Mesothelial cell of epicardium (in vitro differentiated cells): ENCODE data around the gene C16orf78. TPM values are rescaled to one million over a fixed set of nuclear protein-coding genes. Genes with fewer than 3 reads are reported as not detected.
A peak's percentile ranks its signal among the peaks of the same experiment; 100 is the strongest.

Experiments
- DNase-seq, 2 experiments: peaks; one replicate each; pipeline ENCODE4 v3.0.0; 2021; ENCODE audit warnings: low spot score in 2 of 2; ENCODE audit not compliant: unreplicated experiment in 2 of 2
- H3K27ac Mint-ChIP-seq: 2 replicates; pipeline ENCODE4 v1.8.0; 2021; ENCODE audit warnings: mixed read lengths
- H3K27me3 Mint-ChIP-seq: 2 replicates; pipeline ENCODE4 v1.8.0; 2021; ENCODE audit warnings: low read depth, mixed read lengths
- H3K36me3 Mint-ChIP-seq: 2 replicates; pipeline ENCODE4 v1.8.0; 2021; ENCODE audit warnings: mixed read lengths
- H3K4me1 Mint-ChIP-seq: 2 replicates; pipeline ENCODE4 v1.8.0; 2021; ENCODE audit warnings: mixed read lengths
- H3K4me3 Mint-ChIP-seq: 2 replicates; pipeline ENCODE4 v1.8.0; 2021; ENCODE audit warnings: mild to moderate bottlenecking, moderate library complexity, mixed read lengths
- H3K9me3 Mint-ChIP-seq: 2 replicates; pipeline ENCODE4 v1.8.0; 2021; ENCODE audit warnings: mixed read lengths
- total RNA-seq: library from RNA; stranded (reverse); gene quantifications from 3 replicates; pipeline ENCODE4 v1.2.1, GENCODE V29; 2021
- TF ChIP-seq, protein P1 (sequence below): fragments of 200-600 bp; sonication (generic); IDR thresholded peaks from one replicate; pipeline ENCODE4 v1.5.0; 2021; ENCODE audit warnings: antibody characterized with exemption; ENCODE audit not compliant: unreplicated experiment

C16orf78 gene
- total RNA-seq, 1 donor from 2014 or later: not detected

DNA sequence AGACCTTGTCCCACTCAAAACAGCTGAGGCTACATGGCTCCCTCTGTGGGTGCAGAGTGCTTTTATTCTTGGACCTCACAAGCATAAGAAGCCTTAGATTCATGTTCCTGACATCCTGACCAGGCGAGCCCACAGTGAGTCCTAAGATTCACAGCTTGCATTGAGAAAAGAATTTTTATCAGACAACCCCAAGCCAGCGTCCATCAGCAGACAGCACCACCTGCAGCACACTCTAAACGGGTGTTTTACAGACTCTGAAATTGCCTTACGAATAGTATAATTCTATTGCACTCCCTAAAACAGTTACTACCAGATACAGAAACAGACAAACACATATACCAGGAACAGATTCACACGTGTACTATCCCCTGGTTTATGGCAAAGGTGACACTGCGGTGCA is 31.9 kb downstream of the C16orf78 start:
- no peak overlapping the region for H3K27ac Mint-ChIP-seq

DNA sequence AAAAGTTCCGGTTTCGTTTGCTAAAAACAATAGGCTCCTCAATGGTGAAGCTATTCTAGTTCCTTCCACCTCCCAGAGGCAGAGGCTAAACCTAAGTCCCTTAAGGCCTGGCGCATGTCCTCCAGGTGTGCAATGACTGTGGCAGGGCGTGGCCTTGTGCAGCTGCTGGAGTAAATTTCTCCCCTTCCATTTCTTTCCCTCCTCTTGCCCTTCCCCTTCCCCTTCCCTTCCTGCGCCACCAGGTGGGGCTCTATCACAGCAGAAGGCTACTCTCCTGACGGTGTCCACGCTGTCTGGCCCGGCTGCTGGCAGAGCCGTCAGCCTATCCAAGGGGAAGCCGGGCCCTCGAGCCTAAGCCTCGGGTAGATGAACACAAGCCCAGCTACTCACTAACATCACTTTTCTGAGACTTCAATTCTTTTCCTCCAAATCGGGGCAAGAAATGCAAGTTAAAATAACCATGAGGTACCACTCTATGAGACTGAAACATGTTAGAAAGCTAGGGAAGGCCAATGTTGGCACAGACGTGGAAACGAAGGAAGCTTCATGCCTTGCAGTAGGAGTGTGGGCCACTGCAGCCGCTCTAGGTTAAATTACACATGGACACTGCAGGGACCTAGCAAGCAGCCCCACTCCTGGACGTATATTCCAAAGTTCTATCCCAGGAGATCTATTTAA is 34.4 kb downstream of the C16orf78 start:
- H3K9me3 Mint-ChIP-seq: peaks cover 10% of the 10 kb centered on the region
- H3K27ac Mint-ChIP-seq: no peak overlapping the region
- no peaks in the 10 kb centered on the region for H3K36me3 Mint-ChIP-seq
- TF ChIP-seq, protein P1, sequence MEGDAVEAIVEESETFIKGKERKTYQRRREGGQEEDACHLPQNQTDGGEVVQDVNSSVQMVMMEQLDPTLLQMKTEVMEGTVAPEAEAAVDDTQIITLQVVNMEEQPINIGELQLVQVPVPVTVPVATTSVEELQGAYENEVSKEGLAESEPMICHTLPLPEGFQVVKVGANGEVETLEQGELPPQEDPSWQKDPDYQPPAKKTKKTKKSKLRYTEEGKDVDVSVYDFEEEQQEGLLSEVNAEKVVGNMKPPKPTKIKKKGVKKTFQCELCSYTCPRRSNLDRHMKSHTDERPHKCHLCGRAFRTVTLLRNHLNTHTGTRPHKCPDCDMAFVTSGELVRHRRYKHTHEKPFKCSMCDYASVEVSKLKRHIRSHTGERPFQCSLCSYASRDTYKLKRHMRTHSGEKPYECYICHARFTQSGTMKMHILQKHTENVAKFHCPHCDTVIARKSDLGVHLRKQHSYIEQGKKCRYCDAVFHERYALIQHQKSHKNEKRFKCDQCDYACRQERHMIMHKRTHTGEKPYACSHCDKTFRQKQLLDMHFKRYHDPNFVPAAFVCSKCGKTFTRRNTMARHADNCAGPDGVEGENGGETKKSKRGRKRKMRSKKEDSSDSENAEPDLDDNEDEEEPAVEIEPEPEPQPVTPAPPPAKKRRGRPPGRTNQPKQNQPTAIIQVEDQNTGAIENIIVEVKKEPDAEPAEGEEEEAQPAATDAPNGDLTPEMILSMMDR: peak; percentile 61
- H3K4me1 Mint-ChIP-seq: no peaks in the 10 kb centered on the region
- no peak overlapping the region for H3K4me3 Mint-ChIP-seq
- DNase-seq: peak; percentile 78 to 86
- peaks cover 38% of the 10 kb centered on the region for H3K27me3 Mint-ChIP-seq

More for the DNA sequence above, 31.9 kb downstream of the C16orf78 start:
- TF ChIP-seq, protein P1: no peak
- no peak overlapping the region for H3K4me3 Mint-ChIP-seq
- DNase-seq: peak in 1 of 2 experiments; percentile 31
- no peaks in the 10 kb centered on the region for H3K36me3 Mint-ChIP-seq
- H3K4me1 Mint-ChIP-seq: no peaks in the 10 kb centered on the region
- peaks cover 13% of the 10 kb centered on the region for H3K9me3 Mint-ChIP-seq
- H3K27me3 Mint-ChIP-seq: peaks cover 33% of the 10 kb centered on the region

DNA sequence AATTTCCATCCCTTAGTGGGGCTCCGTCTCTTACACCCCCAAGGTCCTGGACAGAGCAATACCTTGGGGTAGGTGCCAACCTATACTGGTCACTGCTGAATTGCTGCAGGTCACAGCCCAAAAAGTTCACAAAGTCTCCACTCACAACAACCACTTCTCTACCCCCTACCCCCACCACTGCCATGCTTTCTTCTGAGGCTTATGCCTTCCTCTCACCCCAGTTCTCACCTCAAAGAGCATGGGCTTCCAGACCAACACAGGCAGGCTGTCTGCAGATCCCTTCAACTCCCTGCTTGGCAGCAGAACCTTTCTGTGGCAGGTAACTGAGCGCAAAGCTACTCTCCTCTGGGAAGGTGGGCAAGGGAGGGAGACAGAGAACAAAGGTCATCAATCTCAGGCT is 35.5 kb downstream of the C16orf78 start:
- Mint-ChIP-seq H3K27me3 (peaks cover 39% of the 10 kb centered on the region), H3K9me3 (peaks cover 4% of the 10 kb centered on the region), H3K27ac (no peak overlapping the region)

DNA sequence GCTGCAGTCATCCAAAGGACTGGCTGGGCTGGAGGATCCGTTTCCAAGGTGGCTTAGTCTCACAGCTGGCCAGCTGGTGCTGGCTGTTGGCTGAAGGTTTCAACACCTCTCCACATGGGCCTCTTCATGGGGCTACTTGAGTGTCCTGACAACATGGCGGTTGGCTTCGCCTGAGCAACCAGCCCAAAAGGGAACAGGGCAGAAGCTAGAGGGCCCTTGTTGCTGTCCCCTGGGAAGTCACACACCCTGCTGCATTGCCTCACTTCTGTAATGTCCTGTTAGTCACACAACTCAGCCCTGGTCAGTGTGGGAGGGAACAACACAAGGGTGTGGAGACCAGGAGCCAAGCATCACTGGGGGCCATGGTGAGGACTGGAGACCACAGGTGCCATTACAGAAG is 36.6 kb downstream of the C16orf78 start:
- DNase-seq: no peak
- H3K4me1 Mint-ChIP-seq: no peaks in the 10 kb centered on the region
- H3K36me3 Mint-ChIP-seq: no peaks in the 10 kb centered on the region
- peaks cover 4% of the 10 kb centered on the region for H3K9me3 Mint-ChIP-seq
- H3K27ac Mint-ChIP-seq: no peak overlapping the region
- TF ChIP-seq, protein P1: no peak
- no peak overlapping the region for H3K4me3 Mint-ChIP-seq
- peaks cover 38% of the 10 kb centered on the region for H3K27me3 Mint-ChIP-seq

More for the DNA sequence above, 35.5 kb downstream of the C16orf78 start:
- no peak overlapping the region for H3K4me3 Mint-ChIP-seq
- no peaks in the 10 kb centered on the region for H3K36me3 Mint-ChIP-seq
- TF ChIP-seq, protein P1: no peak
- DNase-seq: no peak
- H3K4me1 Mint-ChIP-seq: no peaks in the 10 kb centered on the region

DNA sequence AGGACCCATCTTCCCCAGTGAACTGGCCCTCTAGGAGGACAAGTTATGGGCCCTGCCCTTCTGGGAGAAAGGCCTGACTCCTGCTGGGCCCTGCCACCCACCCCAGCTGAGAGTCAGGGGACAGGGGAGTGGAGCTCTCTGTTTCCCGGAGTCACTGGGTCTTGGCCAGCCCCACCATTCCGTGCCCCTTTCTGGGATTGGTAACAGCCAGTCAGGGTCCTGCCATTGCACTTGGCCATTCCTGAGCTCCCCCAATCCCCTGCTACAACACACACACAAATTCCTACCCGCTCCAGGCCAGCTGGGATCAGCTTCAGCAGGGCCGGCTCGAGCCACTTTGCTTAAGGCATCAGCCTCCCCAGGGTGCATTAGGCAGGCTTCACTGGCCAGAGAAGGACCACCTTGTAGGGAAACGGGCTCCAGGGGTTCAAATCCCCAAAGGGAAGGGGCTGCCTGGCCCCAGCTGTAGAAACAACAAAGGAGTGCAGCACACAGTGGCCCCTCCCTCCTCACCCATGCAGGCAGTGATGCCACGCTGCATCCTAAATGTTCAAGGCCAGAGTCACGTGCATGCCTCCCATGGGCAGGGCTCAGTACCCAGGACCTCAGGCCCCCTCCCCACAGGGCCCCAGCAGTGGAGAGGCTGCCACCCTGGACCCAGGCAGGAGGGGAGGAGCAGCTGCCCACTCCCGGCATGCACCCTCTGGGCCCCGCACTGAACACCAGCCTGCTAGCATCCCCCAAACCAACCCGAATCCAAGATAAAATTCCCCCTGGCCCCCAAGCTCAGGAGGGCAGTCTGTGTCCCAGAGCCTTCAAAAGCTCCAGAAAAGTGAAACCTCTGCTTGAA is 37.7 kb downstream of the C16orf78 start:
- H3K4me3 Mint-ChIP-seq: no peak overlapping the region

More for the DNA sequence above, 37.7 kb downstream of the C16orf78 start:
- Mint-ChIP-seq H3K9me3 (peaks cover 4% of the 10 kb centered on the region), H3K27me3 (peaks cover 36% of the 10 kb centered on the region), H3K36me3 (no peaks in the 10 kb centered on the region), H3K4me1 (no peaks in the 10 kb centered on the region), H3K27ac (no peak overlapping the region)
- TF ChIP-seq, protein P1: no peak
- no peak for DNase-seq
